ENCODE results near the gene RAVER2. TPM values are rescaled to one million over a fixed set of nuclear protein-coding genes. Genes with fewer than 3 reads are reported as not detected.

The RAVER2 gene
- total and polyA plus RNA-seq, 2 of the 13 experiments (the other 11 are each of a cell fraction or from before 2014, with no cell fraction given) = 11.4 to 15.4 TPM

DNA sequence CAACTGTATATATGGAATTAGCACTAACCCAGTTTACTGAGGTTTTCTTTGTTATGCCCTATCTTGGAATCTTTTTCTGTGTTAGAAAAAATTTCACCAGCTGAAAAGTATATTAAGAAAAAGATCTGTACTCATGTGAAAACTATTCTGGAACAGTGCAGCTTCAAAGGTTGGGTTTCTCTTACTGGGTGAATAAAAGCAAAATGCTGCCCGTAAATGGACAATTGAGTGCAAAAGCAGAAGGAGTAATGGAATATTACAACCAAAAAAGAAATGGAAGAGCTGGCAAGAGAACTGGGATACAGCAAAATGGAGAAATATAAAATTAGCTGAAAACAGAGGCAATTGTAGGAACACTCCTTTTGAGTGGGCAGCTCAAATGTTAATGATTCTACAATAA, 17.0 kb upstream of the RAVER2 start:
- WGBS (ENCODE audit: low lambda C conversion rate) = 90% methylated on average over 1 of the region's 1 CpG
- FAIRE-seq (no peak), ATAC-seq (no peak), DNase-seq (ENCODE audit: low spot score) (no peak)
- Histone ChIP-seq H3K27ac (ENCODE audit: extremely low read length, insufficient read depth, low read length) (no peak overlapping the region), H3K4me3 (replicated peaks in 1 of 3; ENCODE audit: insufficient read depth in 1 of 3, low read depth in 2 of 3, low read length in 3 of 3) (no peak overlapping the region), H3K27me3 (ENCODE audit: control insufficient read depth in 1 of 2, insufficient read depth in 2 of 2, low read length in 2 of 2) (no peaks in the 10 kb centered on the region; a peak in 1 of 5 replicates), H3K4me2 (ENCODE audit: low read depth, low read length) (no peak overlapping the region), H3K36me3 (replicated peaks in 1 of 2; ENCODE audit: control insufficient read depth in 1 of 2, insufficient read depth in 2 of 2, low read length in 2 of 2) (no peaks in the 10 kb centered on the region), H3K79me2 (ENCODE audit: insufficient read depth, low read length) (no peaks in the 10 kb centered on the region), H4K20me1 (ENCODE audit: insufficient read depth, low read length) (no peaks in the 10 kb centered on the region), H3K9ac (ENCODE audit: insufficient read depth, low read depth, low read length) (no peak overlapping the region), H3K9me3 (ENCODE audit: low read length) (no peaks in the 10 kb centered on the region), H3K4me1 (ENCODE audit: insufficient read depth, low read length) (no peaks in the 10 kb centered on the region), H2AFZ (ENCODE audit: low read length) (no peak overlapping the region)
- in situ Hi-C loops (cut with HindIII; ENCODE audit: extremely low pct_ligation_motif_present, low pct_unique_long_range_greater_than_20kb) (no loop called here), intact Hi-C loops (cut with micrococcal nuclease; ENCODE audit: unreplicated experiment) (no loop called here)
- no TSS peak for BruUV-seq (replicated peaks)
- no peak for TF ChIP-seq ZMYM2 (CRISPR knock-in tag; IDR thresholded peaks at IDR 0.05)
- no peak for TF ChIP-seq ZNF484 (CRISPR knock-in tag; IDR thresholded peaks at IDR 0.05; ENCODE audit: borderline replicate concordance, low read depth)
- no peak for TF ChIP-seq ZNF557 (CRISPR knock-in tag; IDR thresholded peaks at IDR 0.05)
- CTCF ChIA-PET (ENCODE audit: low intra/inter-chr PET ratio, low total read pairs) = no interaction called here
- POLR2A ChIA-PET = no interaction called here

DNA sequence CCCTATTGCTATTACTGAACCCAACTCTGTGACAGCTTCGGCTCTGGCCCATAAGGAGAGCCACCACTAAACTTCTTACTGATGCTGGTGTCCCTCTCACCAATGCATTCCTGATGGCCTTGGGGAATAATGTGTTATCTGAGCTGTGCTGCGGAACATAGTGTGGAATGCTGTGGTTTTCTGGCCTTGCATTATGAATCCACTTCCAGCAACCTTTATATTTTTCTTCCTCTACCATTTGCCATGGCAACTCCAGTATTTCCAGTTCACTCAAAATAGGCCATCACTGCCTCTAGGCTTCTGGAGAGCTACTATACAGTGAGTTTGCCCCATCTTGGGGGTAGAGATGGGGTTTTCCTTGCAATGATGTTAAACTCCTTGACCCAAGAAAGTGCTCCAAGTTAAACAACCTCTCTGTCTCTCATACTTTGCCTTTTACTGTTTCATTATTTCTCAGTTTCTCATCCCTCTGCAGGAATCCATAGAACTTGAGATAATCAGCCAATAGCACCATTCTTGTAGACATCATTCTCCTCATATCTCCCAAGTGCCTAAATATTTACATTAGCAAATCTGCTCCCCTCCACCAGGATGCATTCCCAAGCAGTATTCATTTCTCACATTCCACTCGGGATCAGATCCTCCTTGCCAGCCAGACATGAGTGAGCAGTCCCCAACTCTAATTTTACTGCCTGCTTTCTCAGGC, 11.1 kb upstream of the RAVER2 start:
- in situ Hi-C loops (cut with HindIII; ENCODE audit: extremely low pct_ligation_motif_present, low pct_unique_long_range_greater_than_20kb) (no loop called here), intact Hi-C loops (cut with micrococcal nuclease; ENCODE audit: unreplicated experiment) (no loop called here)
- no peaks in the 10 kb centered on the region for H3K79me2 ChIP-seq (ENCODE audit: insufficient read depth, low read length)
- FAIRE-seq (no peak), ATAC-seq (no peak), DNase-seq (ENCODE audit: low spot score) (no peak)
- H3K9me3 ChIP-seq (ENCODE audit: low read length) = no peaks in the 10 kb centered on the region
- H3K4me2 ChIP-seq (ENCODE audit: low read depth, low read length) = no peak overlapping the region
- TF ChIP-seq TGIF2 (CRISPR knock-in tag; IDR thresholded peaks at IDR 0.05) (no peak), MTF1 (CRISPR knock-in tag; IDR thresholded peaks at IDR 0.05) (no peak), GABPA (IDR thresholded peaks at IDR 0.05; ENCODE audit: low read depth, low read length) (no peak), GABPA (CRISPR knock-in tag; IDR thresholded peaks at IDR 0.05; ENCODE audit: low read depth) (no peak), ELF3 (CRISPR knock-in tag; IDR thresholded peaks at IDR 0.05) (no peak), ADNP (CRISPR knock-in tag; IDR thresholded peaks at IDR 0.05) (no peak), POLR2AphosphoS2 (IDR thresholded peaks at IDR 0.05; ENCODE audit: low read depth, low read length) (no peak), TAF1 (CRISPR knock-in tag; IDR thresholded peaks at IDR 0.05) (no peak), AGO1 (IDR thresholded peaks at IDR 0.05; ENCODE audit: low read depth, low read length, poor library complexity, severe bottlenecking) (no peak), ZBTB7A (CRISPR knock-in tag; IDR thresholded peaks at IDR 0.05) (no peak)
- TF ChIP-seq, protein P1, sequence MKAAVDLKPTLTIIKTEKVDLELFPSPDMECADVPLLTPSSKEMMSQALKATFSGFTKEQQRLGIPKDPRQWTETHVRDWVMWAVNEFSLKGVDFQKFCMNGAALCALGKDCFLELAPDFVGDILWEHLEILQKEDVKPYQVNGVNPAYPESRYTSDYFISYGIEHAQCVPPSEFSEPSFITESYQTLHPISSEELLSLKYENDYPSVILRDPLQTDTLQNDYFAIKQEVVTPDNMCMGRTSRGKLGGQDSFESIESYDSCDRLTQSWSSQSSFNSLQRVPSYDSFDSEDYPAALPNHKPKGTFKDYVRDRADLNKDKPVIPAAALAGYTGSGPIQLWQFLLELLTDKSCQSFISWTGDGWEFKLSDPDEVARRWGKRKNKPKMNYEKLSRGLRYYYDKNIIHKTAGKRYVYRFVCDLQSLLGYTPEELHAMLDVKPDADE (CRISPR knock-in tag; IDR thresholded peaks at IDR 0.05) = no peak
- TF ChIP-seq, protein P2, sequence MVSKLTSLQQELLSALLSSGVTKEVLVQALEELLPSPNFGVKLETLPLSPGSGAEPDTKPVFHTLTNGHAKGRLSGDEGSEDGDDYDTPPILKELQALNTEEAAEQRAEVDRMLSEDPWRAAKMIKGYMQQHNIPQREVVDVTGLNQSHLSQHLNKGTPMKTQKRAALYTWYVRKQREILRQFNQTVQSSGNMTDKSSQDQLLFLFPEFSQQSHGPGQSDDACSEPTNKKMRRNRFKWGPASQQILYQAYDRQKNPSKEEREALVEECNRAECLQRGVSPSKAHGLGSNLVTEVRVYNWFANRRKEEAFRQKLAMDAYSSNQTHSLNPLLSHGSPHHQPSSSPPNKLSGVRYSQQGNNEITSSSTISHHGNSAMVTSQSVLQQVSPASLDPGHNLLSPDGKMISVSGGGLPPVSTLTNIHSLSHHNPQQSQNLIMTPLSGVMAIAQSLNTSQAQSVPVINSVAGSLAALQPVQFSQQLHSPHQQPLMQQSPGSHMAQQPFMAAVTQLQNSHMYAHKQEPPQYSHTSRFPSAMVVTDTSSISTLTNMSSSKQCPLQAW (CRISPR knock-in tag; IDR thresholded peaks at IDR 0.05) = no peak
- H3K27me3 ChIP-seq (ENCODE audit: control insufficient read depth in 1 of 2, insufficient read depth in 2 of 2, low read length in 2 of 2) = no peaks in the 10 kb centered on the region; a peak in 1 of 5 replicates
- no peak overlapping the region for H3K4me3 ChIP-seq (replicated peaks in 1 of 3; ENCODE audit: insufficient read depth in 1 of 3, low read depth in 2 of 3, low read length in 3 of 3)
- ChIA-PET CTCF (ENCODE audit: low intra/inter-chr PET ratio, low total read pairs) (no interaction called here), POLR2A (no interaction called here)
- no peak overlapping the region for H3K27ac ChIP-seq (ENCODE audit: extremely low read length, insufficient read depth, low read length)
- H3K9ac ChIP-seq (ENCODE audit: insufficient read depth, low read depth, low read length) = no peak overlapping the region
- no peaks in the 10 kb centered on the region for H3K36me3 ChIP-seq (replicated peaks in 1 of 2; ENCODE audit: control insufficient read depth in 1 of 2, insufficient read depth in 2 of 2, low read length in 2 of 2)
- BruUV-seq (replicated peaks) = no TSS peak
- H4K20me1 ChIP-seq (ENCODE audit: insufficient read depth, low read length) = no peaks in the 10 kb centered on the region
- no peaks in the 10 kb centered on the region for H3K4me1 ChIP-seq (ENCODE audit: insufficient read depth, low read length)
- WGBS (ENCODE audit: low lambda C conversion rate) = 31% methylated on average over 3 of the region's 3 CpGs
- H2AFZ ChIP-seq (ENCODE audit: low read length) = no peak overlapping the region
